Neuron (in vitro differentiated cells): ENCODE results near the gene COL8A2.

Experiments used
- H2AFZ ChIP-seq: one replicate; pipeline ENCODE4 v1.6.1; 2013; ENCODE audit warnings: low read depth, mild to moderate bottlenecking, inconsistent platforms, low read length, moderate library complexity
- H3K27me3 ChIP-seq: one replicate; pipeline ENCODE4 v1.6.1; 2013; ENCODE audit warnings: low read length; ENCODE audit not compliant: insufficient read depth
- H3K36me3 ChIP-seq: one replicate; pipeline ENCODE4 v1.6.1; 2013; ENCODE audit warnings: low read length; ENCODE audit not compliant: insufficient read depth
- H3K4me1 ChIP-seq: one replicate; pipeline ENCODE4 v1.6.1; 2013; ENCODE audit warnings: low read length; ENCODE audit not compliant: insufficient read depth
- H3K4me3 ChIP-seq: 2 replicates; pipeline ENCODE4 v1.5.1; 2013; ENCODE audit warnings: mild to moderate bottlenecking, low read length, moderate library complexity
- H3K9me3 ChIP-seq: one replicate; pipeline ENCODE4 v1.6.1; 2013; ENCODE audit warnings: low read length

The COL8A2 gene

DNA sequence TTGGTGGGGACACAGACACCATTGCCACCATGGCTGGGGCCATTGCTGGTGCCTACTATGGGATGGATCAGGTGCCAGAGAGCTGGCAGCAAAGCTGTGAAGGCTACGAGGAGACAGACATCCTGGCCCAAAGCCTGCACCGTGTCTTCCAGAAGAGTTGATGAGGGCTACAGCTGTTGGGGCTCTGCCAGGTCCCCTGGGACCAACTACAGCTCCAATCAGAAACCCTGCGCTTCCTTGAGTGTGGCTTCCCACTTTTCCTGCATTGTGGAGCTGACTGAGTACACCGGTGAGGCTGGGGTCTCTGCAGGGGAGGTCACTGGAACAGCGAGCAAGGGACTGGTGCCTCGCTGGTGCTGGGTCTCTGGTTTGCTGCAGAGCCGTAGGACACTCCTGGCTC lies 31.8 kb downstream of the COL8A2 start:
- Histone ChIP-seq H3K27me3 (no peaks in the 10 kb centered on the region), H3K9me3 (no peaks in the 10 kb centered on the region), H3K4me3 (no peak overlapping the region), H3K36me3 (peaks cover 51% of the 10 kb centered on the region), H3K4me1 (peaks cover 17% of the 10 kb centered on the region), H2AFZ (no peak overlapping the region)

DNA sequence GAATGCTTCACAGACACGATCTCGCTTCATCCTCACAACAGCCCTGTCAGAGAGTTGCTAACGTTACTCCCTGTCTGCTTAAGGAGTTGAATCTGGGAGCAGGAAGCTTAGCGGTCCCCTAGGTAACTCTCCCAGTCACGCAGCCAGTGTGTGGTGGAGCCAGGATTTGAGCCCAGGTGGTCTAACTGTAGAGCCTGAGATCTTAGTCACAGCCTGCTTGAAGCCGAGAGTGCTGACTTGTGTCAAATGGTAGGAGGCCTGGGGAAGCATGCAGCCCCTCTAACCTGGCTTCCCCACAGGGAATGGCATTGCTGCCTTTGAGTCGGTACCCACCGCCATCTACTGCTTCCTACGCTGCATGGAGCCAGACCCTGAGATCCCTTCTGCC lies 32.2 kb downstream of the COL8A2 start:
- H3K36me3 ChIP-seq = peaks cover 51% of the 10 kb centered on the region
- H3K27me3 ChIP-seq = no peaks in the 10 kb centered on the region
- H2AFZ ChIP-seq = no peak overlapping the region
- H3K4me3 ChIP-seq = no peak overlapping the region
- H3K4me1 ChIP-seq = peaks cover 19% of the 10 kb centered on the region
- H3K9me3 ChIP-seq = no peaks in the 10 kb centered on the region

DNA sequence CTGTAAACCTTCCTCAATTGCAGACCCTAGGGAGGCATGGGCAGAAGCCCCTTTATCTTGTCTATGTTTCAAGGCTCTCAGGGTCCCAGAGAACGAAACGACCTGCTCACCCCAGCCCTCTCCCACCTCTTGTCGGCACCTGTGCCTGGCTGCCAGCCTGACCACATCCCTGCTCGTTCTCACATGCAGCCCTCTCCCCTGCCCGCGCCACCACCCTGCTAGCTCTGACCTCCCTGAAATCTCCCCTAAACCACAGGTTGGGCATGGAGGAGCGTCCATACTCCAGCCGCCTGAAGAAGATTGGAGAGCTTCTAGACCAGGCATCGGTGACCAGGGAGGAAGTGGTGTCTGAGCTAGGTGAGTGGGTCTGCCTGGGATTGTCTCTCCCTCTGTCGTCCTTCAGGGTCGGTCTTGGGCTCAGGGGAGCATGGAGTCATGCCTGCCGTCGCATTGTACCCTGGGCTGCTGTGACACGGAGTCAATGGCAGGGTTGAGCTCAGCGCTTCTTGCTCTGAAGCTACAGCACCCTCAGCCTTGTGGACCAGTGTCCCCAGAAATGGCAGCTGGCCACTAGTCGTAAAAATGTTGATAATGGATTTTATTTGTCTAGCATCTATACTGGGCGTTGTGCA lies 32.7 kb downstream of the COL8A2 start:
- H3K27me3 ChIP-seq = no peaks in the 10 kb centered on the region
- no peak overlapping the region for H3K4me3 ChIP-seq
- peaks cover 17% of the 10 kb centered on the region for H3K4me1 ChIP-seq
- peaks cover 51% of the 10 kb centered on the region for H3K36me3 ChIP-seq
- H3K9me3 ChIP-seq = no peaks in the 10 kb centered on the region
- H2AFZ ChIP-seq = no peak overlapping the region

DNA sequence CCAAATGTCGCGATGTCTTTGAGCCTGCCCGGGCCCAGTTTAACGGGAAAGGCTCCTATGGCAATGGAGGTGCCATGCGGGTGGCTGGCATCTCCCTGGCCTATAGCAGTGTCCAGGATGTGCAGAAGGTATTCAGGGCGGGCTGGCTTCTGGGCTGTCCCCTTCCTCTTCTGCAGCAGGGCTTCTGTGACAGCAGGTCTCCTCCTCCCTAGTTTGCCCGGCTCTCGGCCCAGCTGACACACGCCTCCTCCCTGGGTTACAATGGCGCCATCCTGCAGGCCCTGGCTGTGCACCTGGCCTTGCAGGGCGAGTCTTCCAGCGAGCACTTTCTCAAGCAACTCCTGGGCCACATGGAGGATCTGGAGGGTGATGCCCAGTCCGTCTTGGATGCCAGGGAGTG lies 33.3 kb downstream of the COL8A2 start:
- H3K4me1 ChIP-seq = peaks cover 14% of the 10 kb centered on the region
- no peak overlapping the region for H3K4me3 ChIP-seq
- no peak overlapping the region for H2AFZ ChIP-seq
- no peaks in the 10 kb centered on the region for H3K27me3 ChIP-seq
- H3K9me3 ChIP-seq = no peaks in the 10 kb centered on the region
- peaks cover 51% of the 10 kb centered on the region for H3K36me3 ChIP-seq

DNA sequence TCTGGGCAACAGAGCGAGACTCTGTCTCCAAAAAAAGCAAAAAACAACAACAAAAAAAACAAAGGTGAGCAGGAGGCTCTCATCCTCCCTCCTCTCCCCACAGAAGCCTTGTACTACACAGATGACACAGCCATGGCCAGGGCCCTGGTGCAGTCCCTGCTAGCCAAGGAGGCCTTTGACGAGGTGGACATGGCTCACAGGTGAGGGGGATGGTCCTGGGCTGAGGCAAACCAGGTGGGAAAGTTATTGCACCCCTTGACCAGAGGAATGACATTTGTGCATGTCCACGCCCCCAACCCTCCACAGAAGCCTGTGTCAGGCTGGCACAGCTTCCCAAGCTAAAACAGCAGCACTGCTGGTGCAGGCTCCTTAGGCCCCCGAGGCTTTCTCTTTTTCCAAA lies 33.9 kb downstream of the COL8A2 start:
- Histone ChIP-seq H3K9me3 (no peaks in the 10 kb centered on the region), H3K36me3 (peaks cover 51% of the 10 kb centered on the region), H3K27me3 (no peaks in the 10 kb centered on the region), H3K4me1 (peaks cover 14% of the 10 kb centered on the region), H3K4me3 (no peak overlapping the region), H2AFZ (no peak overlapping the region)

DNA sequence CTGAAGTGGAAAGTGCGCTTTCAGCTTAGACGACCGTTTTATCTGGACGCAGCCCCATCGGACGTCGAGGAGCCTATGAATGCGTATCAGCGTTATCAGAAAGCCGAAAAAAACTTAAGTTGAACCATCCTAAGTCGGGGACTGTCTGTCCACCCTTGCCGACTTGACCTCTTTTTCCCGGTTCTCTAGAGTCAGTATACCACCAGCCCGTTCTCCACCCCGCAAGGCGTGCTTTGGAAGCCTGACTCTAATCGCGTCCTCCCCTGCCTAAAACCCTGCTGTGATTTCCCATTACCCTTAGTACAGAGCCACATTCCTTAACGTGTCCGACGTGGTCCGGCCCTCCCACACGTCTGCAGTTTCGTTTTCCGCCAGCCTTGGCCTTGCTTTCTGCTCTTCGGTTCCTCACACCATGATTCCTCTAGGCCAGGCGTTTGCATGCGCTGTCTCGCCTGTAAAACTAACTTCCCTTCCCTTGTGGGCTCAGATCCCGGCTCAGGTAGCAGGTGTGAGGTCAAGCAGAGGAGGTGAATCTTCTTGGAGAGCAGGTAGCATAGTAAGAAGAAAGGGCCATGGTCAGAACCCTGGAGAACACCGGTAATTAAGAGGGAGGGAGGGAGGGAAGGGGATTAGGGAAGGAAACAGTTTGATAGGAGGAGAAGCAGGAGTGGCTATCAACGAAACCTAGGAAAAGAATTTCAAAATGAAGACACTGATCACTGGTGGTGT lies 35.5 kb downstream of the COL8A2 start:
- H3K4me3 ChIP-seq = peak overlapping the region; percentile 89
- no peaks in the 10 kb centered on the region for H3K9me3 ChIP-seq
- H3K36me3 ChIP-seq = peaks cover 43% of the 10 kb centered on the region
- peaks cover 21% of the 10 kb centered on the region for H3K4me1 ChIP-seq
- H3K27me3 ChIP-seq = no peaks in the 10 kb centered on the region
- H2AFZ ChIP-seq = peak overlapping the region; percentile 69

DNA sequence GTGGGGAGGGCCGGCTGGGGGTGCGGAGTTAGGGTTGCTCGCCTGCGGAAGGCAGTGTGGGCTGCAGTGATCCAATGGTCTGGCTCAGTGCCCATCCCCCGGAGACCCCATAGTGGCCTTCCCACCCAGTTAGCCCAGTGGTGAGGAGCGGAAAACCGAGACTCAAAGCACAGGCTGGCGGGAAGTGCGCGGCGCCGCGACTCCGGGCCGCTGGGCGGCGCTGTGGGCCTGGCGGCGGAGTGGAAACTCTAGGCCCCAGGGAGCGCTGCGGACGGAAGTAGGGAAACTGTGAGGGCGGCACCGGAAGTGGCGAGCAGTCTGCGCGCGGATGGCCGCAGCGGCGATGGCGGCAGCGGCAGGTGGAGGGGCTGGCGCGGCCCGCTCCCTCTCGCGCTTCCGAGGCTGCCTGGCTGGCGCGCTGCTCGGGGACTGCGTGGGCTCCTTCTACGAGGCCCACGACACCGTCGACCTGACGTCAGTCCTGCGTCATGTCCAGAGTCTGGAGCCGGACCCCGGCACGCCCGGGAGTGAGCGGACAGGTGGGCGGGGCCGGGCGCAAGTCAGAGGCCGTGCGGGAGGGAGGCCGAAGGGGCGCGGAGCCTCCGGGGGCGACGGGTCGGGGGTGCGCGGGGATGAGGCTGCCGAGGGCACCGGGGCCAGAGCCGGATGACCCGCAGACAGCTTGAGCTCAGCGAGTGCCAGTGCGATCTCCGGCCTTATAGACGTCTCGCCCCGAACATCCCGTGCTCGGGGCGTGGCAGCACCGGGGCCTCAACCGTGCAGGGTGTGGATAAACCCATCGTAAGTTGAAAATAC lies 36.2 kb downstream of the COL8A2 start, which contains the start of gene ADPRS:
ADPRS (plus strand) TSS at position 316 of the 816 bp plus-strand sequence; CDS start at position 329, 13 bp downstream.
- peak within 1 kb of the TSS; percentile 69 for H2AFZ ChIP-seq
- peak within 1 kb of the TSS; percentile 89 for H3K4me3 ChIP-seq
- H3K27me3 ChIP-seq = no peaks in the 10 kb centered on the region
- no peaks in the 10 kb centered on the region for H3K9me3 ChIP-seq
- H3K36me3 ChIP-seq = peaks cover 35% of the 10 kb centered on the region
- peaks cover 24% of the 10 kb centered on the region for H3K4me1 ChIP-seq

DNA sequence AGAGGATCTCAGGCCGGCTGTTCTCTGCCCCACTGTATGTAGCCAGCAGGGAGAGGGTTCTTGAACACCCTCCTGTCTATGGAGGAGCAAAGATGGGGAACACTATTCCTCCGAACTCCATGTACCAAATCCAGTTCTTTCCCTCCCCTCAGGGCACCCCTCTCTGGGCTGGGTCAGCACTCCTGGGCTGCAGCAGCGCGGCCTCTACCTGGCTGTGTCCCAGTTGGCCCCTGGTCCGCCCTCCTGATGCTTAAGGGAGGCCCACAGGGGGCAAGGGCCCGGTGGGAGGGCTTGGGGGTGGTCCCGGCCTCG lies 36.8 kb downstream of the COL8A2 start:
- Histone ChIP-seq H3K4me3 (peak overlapping the region; percentile 89), H3K36me3 (peaks cover 29% of the 10 kb centered on the region), H3K4me1 (peaks cover 24% of the 10 kb centered on the region), H2AFZ (peak overlapping the region; percentile 69), H3K9me3 (no peaks in the 10 kb centered on the region), H3K27me3 (no peaks in the 10 kb centered on the region)

DNA sequence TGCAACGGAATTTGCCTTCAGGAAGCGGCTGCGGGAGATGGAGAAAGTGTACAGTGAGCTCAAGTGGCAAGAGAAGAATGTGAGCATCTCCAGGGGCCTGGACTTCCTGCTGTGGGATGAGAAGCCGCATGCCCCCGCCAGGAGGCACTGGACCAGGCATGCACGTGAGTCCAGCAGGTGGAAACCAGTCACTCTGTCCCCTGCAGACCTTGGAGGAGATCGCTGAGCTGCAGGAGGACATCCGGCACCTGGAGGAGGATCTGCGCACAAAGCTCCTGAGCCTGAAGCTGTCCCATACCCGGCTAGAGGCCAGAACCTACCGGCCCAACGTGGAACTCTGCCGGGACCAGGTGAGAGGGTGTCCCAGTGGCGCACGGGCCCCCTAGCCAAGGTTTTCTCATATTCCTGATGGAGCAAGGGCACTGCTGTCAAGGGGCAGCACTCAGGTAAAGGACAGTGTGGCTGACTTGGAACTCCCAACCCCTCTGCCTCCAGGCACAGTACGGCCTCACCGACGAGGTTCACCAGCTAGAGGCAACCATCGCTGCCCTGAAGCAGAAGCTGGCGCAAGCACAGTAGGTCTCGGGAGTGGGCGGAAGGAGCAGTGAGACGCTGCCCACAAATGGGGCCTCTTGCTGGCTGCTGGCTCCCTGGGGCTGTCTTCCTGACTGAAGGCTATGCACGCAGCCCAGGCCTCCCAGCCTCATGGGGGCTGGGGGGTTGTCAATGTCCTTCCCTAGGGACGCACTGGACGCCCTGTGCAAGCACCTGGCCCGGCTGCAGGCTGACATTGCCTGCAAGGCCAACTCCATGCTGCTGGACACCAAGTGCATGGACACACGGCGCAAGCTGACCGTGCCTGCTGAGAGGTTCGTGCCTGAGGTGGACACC lies 37.5 kb downstream of the COL8A2 start:
- no peaks in the 10 kb centered on the region for H3K27me3 ChIP-seq
- no peak overlapping the region for H2AFZ ChIP-seq
- H3K4me1 ChIP-seq = peaks cover 24% of the 10 kb centered on the region
- no peaks in the 10 kb centered on the region for H3K9me3 ChIP-seq
- H3K4me3 ChIP-seq = no peak overlapping the region
- peaks cover 22% of the 10 kb centered on the region for H3K36me3 ChIP-seq

DNA sequence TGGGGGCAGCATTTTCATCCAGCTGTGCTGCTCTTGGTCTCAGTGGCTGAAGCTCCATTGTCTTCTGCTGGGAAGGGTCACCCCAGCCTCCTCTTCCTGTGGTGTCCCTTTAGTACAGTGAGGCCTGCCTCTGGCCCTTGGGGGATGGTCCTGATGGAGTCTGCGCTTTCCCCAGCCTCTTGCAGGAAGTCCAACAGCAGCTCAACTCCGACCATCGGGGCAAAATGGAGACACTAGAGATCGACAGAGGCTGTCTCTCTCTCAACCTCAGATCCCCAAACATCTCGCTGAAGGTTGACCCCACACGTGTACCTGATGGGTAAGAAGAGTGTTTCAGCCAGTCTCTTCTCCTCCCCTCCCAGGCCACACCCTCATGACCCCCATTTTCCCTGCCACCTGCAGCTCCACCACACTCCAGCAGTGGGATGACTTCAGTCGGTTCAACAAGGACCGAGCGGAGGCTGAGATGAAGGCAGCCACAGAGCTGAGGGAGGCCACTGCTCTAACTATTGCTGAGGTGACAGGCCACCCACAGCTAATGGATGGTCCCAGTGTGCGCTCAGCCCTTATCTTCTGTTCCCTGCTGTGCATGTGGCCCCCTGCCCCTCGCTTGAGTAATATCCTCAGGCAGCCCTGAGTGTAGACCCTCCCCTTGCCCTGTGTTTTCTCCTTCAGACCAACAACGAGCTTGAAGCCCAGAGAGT lies 38.3 kb downstream of the COL8A2 start:
- H3K9me3 ChIP-seq = no peaks in the 10 kb centered on the region

DNA sequence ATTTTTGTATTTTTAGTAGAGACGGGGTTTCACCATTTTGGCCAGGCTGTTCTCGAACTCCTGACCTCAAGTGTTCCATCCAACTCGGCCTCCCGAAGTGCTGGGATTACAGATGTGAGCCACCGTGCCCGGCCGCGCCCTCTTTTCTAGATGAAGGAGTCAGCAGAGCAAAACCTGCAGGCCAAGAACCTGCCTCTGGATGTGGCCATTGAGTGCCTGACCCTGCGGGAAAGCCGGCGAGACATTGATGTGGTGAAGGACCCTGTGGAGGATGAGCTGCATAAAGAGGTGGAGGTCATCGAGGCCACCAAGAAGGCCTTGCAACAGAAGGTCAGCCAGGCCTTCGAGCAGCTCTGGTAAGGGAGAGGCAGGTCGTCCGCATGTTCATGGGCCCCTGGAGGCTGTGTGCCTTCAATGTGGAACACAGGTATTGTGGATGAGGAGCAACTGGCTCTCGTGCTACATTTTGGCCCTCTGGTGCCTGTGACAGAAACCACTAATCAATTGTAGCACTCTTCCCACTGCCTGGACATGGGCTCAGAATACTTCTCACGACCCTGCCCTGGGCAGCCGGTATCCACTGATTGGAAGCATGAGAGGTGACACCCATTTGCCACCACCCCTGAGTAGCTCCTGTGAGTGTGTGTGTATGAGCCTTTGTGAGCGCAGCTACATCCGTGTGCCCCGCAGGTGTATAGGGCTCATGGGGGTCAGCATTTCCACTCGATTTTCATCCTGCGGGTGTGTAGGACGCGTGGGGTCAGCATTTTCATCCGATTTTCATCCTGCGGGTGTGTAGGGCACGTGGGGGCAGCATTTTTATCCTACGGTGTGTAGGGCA lies 39.1 kb downstream of the COL8A2 start:
- no peaks in the 10 kb centered on the region for H3K9me3 ChIP-seq
- no peaks in the 10 kb centered on the region for H3K27me3 ChIP-seq
- H2AFZ ChIP-seq = no peak overlapping the region
- H3K4me3 ChIP-seq = no peak overlapping the region
- peaks cover 24% of the 10 kb centered on the region for H3K4me1 ChIP-seq
- H3K36me3 ChIP-seq = peaks cover 7% of the 10 kb centered on the region

More for the DNA sequence above, 38.3 kb downstream of the COL8A2 start:
- H3K4me3 ChIP-seq = no peak overlapping the region
- peaks cover 24% of the 10 kb centered on the region for H3K4me1 ChIP-seq
- peaks cover 14% of the 10 kb centered on the region for H3K36me3 ChIP-seq
- no peaks in the 10 kb centered on the region for H3K27me3 ChIP-seq
- H2AFZ ChIP-seq = no peak overlapping the region
